ENCODE results near the gene ELMO2.

GRCh38 chr20:46323557-46323956, 82.9 kb downstream of the ELMO2 start:
- no peak for TF ChIP-seq POLR2A (IDR thresholded peaks at IDR 0.05)
- TF ChIP-seq CTCF (IDR thresholded peaks at IDR 0.05): no peak
- TF ChIP-seq POLR2AphosphoS5 (IDR thresholded peaks at IDR 0.05): no peak

Data from transverse colon (tissue), 4 donors.